ENCODE results near the gene GMDS. TPM values are rescaled to one million over a fixed set of nuclear protein-coding genes. Genes with fewer than 3 reads are reported as not detected.

GMDS gene
- total and polyA plus RNA-seq, 2 donors (not counting 3 experiments of a cell fraction or from before 2014, with no cell fraction given), result 9.8 to 23.5 TPM

DNA sequence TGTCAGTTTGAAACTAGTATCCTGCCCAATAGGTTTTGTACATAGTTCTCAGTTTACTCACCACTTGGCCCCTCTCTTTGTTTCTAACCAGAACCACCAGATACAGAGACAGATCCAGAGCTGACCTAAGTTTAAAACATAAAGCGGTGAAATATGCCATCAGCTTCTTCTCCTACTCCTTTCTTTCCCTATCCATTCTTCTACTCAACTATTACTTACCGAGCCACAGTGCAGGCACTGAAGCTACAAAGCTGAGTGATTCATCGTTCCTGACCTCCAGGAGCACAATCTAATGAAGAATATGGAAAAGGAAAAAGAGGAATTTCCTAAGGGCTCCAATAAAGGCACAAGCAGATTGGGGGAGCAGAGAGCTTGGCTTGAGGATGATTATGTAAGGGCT is 349.7 kb downstream of the GMDS start:
- Histone ChIP-seq H2AFZ (ENCODE audit: low read depth, low read length) (no peak overlapping the region), H3K36me3 (ENCODE audit: control insufficient read depth in 2 of 2, extremely low read depth in 1 of 2, insufficient read depth in 2 of 2, low read length in 2 of 2) (no peaks in the 10 kb centered on the region), H3K79me2 (ENCODE audit: control insufficient read depth, insufficient read depth, low read length) (no peaks in the 10 kb centered on the region), H3K9me3 (replicated peaks; ENCODE audit: control insufficient read depth, insufficient read depth, low read length) (no peaks in the 10 kb centered on the region), H3K9me1 (replicated peaks; ENCODE audit: control insufficient read depth, extremely low read depth, insufficient read depth, low read length) (no peaks in the 10 kb centered on the region), H4K20me1 (replicated peaks; ENCODE audit: control insufficient read depth, extremely low read depth, insufficient read depth, low read length) (no peaks in the 10 kb centered on the region), H3K27me3 (ENCODE audit: control insufficient read depth in 2 of 2, insufficient read depth in 2 of 2, low read length in 2 of 2) (no peaks in the 10 kb centered on the region), H3K4me1 (ENCODE audit: control insufficient read depth, extremely low read depth, insufficient read depth, low read length) (peaks cover 2% of the 10 kb centered on the region), H3K27ac (ENCODE audit: insufficient read depth, low read depth, low read length) (no peak overlapping the region), H3K9ac (replicated peaks; ENCODE audit: extremely low read depth, insufficient read depth, low read length) (no peak overlapping the region), H3K4me2 (ENCODE audit: insufficient read depth, low read length) (no peak overlapping the region), H3K4me3 (replicated peaks in 1 of 3; ENCODE audit: insufficient read depth in 1 of 3, low read depth in 1 of 3, low read length in 3 of 3) (no peak overlapping the region)
- no peak for TF ChIP-seq CTCF (IDR thresholded peaks at IDR 0.05; ENCODE audit: extremely low read depth in 1 of 2, insufficient read depth in 1 of 2, low read depth in 1 of 2, low read length in 2 of 2)
- TF ChIP-seq FOS (IDR thresholded peaks at IDR 0.05; ENCODE audit: borderline replicate concordance, insufficient read depth, low read length), result peak; percentile 34
- peak; percentile 77 for FAIRE-seq
- peak; percentile 56 for DNase-seq (ENCODE audit: low read depth, low spot score)
- intact Hi-C loops (cut with micrococcal nuclease), result no loop called here
- dilution Hi-C loops (cut with MboI; ENCODE audit: extremely low pct_ligation_motif_present, low sequenced_read_pairs), result no loop called here
- CTCF ChIA-PET, result interaction anchor here (0.6 to 1.7 kb wide), 8 partner anchors 9 to 458 kb away, joined by 3 to 5 read pairs (median 3); no protein-coding TSS in a partner anchor
- BruUV-seq (replicated peaks), result no TSS peak
- POLR2A ChIA-PET, result interaction anchor here (0.5 kb wide), 1 partner anchor 162 kb away, joined by 3 read pairs; no protein-coding TSS in a partner anchor

DNA sequence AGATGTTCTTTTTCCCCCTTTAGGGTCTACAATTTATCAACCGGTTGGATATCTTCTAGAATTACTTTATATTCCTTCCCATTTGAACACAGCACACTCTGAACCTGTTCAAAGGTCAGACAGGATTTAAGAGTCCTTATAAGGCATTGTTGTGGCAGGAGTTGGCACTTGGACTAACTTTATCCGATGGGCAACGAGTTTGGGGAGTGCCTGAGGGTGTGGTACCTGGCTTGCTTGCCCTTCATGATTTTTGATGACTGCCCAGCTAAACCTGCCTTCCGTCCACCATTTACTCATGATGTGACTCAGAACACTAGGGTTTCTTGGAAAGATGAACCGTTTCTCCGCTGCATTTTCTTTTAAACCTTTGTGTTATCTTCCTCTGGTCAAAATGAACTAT is 350.5 kb downstream of the GMDS start:
- Histone ChIP-seq H3K9ac (replicated peaks; ENCODE audit: extremely low read depth, insufficient read depth, low read length) (no peak overlapping the region), H3K27ac (ENCODE audit: insufficient read depth, low read depth, low read length) (no peak overlapping the region), H3K9me1 (replicated peaks; ENCODE audit: control insufficient read depth, extremely low read depth, insufficient read depth, low read length) (no peaks in the 10 kb centered on the region), H3K4me3 (replicated peaks in 1 of 3; ENCODE audit: insufficient read depth in 1 of 3, low read depth in 1 of 3, low read length in 3 of 3) (no peak overlapping the region), H3K79me2 (ENCODE audit: control insufficient read depth, insufficient read depth, low read length) (no peaks in the 10 kb centered on the region), H2AFZ (ENCODE audit: low read depth, low read length) (no peak overlapping the region), H3K27me3 (ENCODE audit: control insufficient read depth in 2 of 2, insufficient read depth in 2 of 2, low read length in 2 of 2) (no peaks in the 10 kb centered on the region), H3K36me3 (ENCODE audit: control insufficient read depth in 2 of 2, extremely low read depth in 1 of 2, insufficient read depth in 2 of 2, low read length in 2 of 2) (no peaks in the 10 kb centered on the region), H3K4me2 (ENCODE audit: insufficient read depth, low read length) (no peak overlapping the region), H4K20me1 (replicated peaks; ENCODE audit: control insufficient read depth, extremely low read depth, insufficient read depth, low read length) (no peaks in the 10 kb centered on the region), H3K9me3 (replicated peaks; ENCODE audit: control insufficient read depth, insufficient read depth, low read length) (no peaks in the 10 kb centered on the region), H3K4me1 (ENCODE audit: control insufficient read depth, extremely low read depth, insufficient read depth, low read length) (peaks cover 2% of the 10 kb centered on the region)
- DNase-seq (ENCODE audit: low read depth, low spot score) (no peak), FAIRE-seq (no peak)
- POLR2A ChIA-PET, result no interaction called here
- dilution Hi-C loops (cut with MboI; ENCODE audit: extremely low pct_ligation_motif_present, low sequenced_read_pairs) (no loop called here), intact Hi-C loops (cut with micrococcal nuclease) (loop anchor here (5.0 kb wide), 1 partner anchor 207 kb away; no protein-coding TSS in a partner anchor)
- CTCF ChIA-PET, result interaction anchor here (1.0 to 1.9 kb wide), 7 partner anchors 8 to 459 kb away, joined by 3 to 6 read pairs (median 4); no protein-coding TSS in a partner anchor
- TF ChIP-seq MYC (IDR thresholded peaks at IDR 0.05; ENCODE audit: low read depth, low read length) (no peak), MAX (IDR thresholded peaks at IDR 0.05; ENCODE audit: insufficient read depth, insufficient read length) (no peak), CTCF (IDR thresholded peaks at IDR 0.05; ENCODE audit: extremely low read depth in 1 of 2, insufficient read depth in 1 of 2, low read depth in 1 of 2, low read length in 2 of 2) (no peak), POLR2A (IDR thresholded peaks at IDR 0.05; ENCODE audit: low read depth, low read length) (no peak), FOS (IDR thresholded peaks at IDR 0.05; ENCODE audit: borderline replicate concordance, insufficient read depth, low read length) (no peak), EZH2 (IDR thresholded peaks at IDR 0.05; ENCODE audit: borderline replicate concordance, low read depth, low read length, severe bottlenecking) (no peak), GATA2 (IDR thresholded peaks at IDR 0.05; ENCODE audit: insufficient read depth, insufficient read length, low read depth, low read length) (no peak), JUN (IDR thresholded peaks at IDR 0.05; ENCODE audit: borderline replicate concordance, insufficient read depth, insufficient read length, low read depth) (no peak), POLR2AphosphoS5 (IDR thresholded peaks at IDR 0.05; ENCODE audit: insufficient read depth, low read depth, low read length) (no peak)
- BruUV-seq (replicated peaks), result no TSS peak

Measured in endothelial cell of umbilical vein (primary cell).